ENCODE data around the gene COPS6.
A peak's percentile ranks its signal among the peaks of the same experiment; 100 is the strongest.

Gene COPS6

DNA sequence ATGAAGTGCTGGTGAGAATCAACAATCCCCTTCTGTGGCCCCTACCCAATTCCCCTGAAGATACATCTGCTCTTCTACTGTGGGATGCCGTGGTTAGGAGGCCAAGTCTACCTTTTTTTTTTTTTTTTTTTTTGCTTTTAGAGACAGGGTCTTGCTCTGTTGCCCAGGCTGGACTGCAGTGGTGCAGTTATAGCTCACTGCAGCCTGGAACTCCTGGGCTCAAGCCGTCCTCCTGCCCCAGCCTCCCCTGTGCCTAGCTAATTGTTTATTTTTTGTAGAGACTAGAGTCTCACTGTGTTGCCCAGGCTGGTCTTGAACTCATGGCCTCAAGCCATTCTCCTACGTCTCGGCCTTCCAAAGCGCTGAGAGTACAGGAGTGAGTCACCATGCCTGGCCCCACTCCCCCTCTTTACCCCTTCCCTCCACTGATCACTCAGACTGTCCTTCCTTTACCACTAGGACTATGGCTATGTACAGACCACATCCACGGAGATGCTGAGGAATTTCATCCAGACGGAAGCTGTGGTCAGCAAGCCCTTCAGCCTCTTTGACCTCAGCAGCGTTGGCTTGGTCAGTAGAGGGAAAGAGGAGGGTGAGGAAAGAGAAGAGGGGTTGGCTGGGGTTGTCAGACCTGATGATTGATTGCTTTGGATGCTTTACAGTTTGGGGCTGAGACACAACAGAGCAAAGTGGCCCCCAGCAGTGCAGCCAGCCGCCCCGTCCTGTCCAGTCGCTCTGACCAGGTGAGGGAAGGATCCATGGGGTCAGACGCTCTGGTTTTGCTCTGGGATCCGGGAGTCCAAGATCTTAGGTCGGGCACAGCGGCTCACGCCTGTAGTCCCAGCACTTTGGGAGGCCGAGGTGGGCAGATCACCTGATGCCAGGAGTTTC lies 14.4 kb downstream of the COPS6 start:
- H3K27ac ChIP-seq = peak overlapping the region; percentile 92
- TF ChIP-seq, protein P1, sequence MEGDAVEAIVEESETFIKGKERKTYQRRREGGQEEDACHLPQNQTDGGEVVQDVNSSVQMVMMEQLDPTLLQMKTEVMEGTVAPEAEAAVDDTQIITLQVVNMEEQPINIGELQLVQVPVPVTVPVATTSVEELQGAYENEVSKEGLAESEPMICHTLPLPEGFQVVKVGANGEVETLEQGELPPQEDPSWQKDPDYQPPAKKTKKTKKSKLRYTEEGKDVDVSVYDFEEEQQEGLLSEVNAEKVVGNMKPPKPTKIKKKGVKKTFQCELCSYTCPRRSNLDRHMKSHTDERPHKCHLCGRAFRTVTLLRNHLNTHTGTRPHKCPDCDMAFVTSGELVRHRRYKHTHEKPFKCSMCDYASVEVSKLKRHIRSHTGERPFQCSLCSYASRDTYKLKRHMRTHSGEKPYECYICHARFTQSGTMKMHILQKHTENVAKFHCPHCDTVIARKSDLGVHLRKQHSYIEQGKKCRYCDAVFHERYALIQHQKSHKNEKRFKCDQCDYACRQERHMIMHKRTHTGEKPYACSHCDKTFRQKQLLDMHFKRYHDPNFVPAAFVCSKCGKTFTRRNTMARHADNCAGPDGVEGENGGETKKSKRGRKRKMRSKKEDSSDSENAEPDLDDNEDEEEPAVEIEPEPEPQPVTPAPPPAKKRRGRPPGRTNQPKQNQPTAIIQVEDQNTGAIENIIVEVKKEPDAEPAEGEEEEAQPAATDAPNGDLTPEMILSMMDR (conservative IDR thresholded peaks at IDR 0.05) = no peak

DNA sequence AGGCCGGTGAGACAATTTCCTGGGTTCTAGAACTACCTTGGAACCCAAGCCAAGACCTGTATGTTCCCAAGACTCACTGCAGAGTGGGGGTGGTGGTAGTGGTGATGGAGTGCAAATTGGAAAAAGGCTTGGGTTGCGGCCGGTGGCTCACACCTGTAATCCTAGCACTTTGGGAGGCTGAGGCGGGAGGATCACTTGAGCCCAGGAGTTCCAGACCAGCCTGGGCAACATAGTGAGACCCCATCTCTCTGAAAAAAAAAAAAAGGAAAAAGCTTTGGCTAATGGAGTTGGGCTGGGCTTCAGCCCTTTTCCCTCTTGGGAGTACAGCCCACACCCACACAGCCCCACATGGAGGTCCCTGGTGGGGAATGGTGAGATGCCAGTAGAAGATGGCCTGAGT lies 16.8 kb downstream of the COPS6 start:
- no peak overlapping the region for H3K27ac ChIP-seq
- TF ChIP-seq, protein P1 (conservative IDR thresholded peaks at IDR 0.05) = no peak

DNA sequence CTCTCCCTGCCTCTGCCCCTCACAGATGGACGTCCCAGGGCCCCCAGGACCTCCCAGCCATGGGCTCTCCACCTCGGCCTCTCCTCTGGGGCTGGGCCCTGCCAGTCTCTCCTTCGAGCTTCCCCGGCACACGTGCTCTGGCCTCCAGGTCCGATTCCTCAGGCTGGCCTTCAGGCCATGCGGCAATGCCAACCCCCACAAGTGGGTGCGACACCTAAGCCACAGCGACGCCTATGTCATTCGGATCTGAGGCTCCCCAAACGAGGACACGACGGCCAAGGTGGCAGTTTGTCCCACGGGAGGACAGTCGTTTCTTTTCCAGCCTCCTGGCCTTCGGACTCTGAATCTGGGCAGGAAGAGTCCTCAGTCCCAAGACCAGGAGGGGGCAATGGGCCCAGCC lies 17.9 kb downstream of the COPS6 start:
- H3K27ac ChIP-seq = no peak overlapping the region
- TF ChIP-seq, protein P1 (conservative IDR thresholded peaks at IDR 0.05) = no peak

DNA sequence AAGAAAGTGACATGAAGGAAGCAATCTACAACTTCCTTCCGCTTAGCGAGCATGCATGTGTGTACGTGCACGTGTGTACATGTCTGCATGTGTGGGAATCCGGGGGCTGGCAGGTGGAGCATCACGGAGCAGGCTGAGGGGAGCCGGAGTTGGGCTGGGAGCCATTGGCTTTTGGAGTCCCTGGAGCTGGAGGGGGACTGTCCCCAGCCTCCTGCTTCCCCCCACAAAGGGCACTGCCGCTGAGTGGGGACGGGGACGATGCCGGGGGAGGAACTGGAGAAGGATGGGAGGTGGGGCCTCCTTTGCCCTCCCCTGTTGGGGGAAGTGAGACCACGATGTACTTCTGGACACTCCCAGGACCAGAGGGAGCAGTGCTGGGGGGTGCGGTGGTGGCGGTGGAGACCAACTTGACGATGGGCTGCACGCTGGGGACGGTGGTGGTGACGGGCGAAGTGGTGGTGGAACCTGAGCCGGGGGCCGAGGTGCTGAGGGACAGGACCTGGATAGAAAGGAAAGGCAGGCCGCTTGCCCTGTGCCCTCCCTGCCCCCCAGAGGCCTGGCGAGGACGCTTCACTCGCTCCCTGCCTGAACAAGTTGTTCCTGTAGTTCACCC lies 18.5 kb downstream of the COPS6 start:
- TF ChIP-seq, protein P1 (conservative IDR thresholded peaks at IDR 0.05) = no peak

DNA sequence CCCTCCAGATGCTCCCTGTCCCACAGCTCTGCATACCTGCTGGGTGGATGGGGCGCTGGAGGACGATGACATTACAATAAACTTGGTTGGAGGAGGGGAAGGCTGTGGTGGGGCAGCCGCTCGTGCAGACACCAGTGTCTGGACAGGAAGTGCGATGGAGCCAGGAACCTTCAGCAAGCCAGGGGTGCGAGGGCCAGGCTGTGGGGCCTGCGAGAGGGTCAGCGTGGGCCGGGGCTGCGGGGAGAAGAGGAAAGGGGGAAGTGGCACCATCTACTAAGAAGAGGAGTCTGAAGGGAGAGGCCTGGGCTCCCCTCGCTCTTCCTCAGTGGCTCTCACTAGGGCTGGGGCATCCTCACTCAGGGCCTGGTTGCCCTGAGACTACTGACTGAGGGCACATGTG lies 19.1 kb downstream of the COPS6 start:
- TF ChIP-seq, protein P1 (conservative IDR thresholded peaks at IDR 0.05) = no peak
- peak overlapping the region; percentile 34 for H3K27ac ChIP-seq

More for the DNA sequence above, 18.5 kb downstream of the COPS6 start:
- no peak overlapping the region; the same call in 1 of the 2 replicates for H3K27ac ChIP-seq

DNA sequence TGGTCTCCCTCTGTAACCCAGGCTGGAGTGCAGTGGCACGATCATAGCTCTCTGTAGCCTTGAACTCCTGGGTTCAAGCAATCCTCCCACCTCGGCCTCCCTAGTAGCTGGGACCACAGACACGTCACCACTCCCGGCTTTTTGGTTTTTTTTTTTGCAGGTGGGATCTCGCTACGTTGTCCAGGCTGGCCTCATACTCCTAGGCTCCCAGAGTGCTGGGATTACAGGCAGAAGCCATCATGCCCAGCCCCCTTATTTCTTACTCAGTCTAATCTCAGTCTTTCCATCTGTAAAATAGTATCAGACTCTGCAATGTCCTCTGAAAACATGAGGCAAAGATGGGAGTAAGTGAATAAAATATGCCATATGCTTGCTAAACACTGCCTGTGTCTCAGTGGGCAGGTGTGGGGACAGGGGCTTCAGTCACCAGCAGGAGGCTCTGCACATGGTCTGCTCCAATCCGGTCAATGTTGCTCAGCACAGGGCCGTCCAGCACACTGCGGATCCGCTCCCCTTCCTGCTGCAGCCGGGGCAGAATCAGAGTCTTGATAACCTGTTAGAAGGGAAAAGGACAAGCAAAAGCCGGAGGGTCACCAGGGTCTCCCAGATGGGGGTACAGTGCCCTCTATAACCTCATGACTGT lies 20.9 kb downstream of the COPS6 start:
- TF ChIP-seq, protein P1 (conservative IDR thresholded peaks at IDR 0.05) = peak; percentile 22; the same call in 1 of the 2 replicates
- H3K27ac ChIP-seq = no peak overlapping the region

DNA sequence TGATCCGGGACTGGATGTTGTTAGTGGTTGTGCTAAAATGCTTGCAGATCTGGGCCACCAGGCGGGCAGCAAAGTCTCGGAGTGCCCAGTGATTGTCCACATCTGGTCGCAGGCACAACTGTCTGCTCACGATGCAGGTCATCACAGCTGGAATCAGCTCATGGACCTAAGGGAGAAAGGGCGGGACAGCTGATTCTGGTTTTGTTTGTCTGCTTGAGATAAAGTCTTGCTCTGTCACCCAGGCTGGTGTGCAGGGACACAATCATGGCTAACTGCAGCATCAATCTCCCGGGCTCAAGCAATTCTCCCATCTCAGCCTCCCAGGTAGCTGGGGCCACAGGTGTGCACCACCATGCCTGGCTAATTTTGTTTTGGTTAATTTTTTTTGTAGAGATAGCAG lies 22.4 kb downstream of the COPS6 start:
- H3K27ac ChIP-seq = no peak overlapping the region
- TF ChIP-seq, protein P1 (conservative IDR thresholded peaks at IDR 0.05) = no peak
